SK-N-SH (cell line): ENCODE results near the gene PNKD. TPM values are rescaled to one million over a fixed set of nuclear protein-coding genes. Genes with fewer than 3 reads are reported as not detected.

Source experiments
- CTCF ChIA-PET: fragments of 300-600, 350-600 bp; formaldehyde crosslinking; extraction: SDS; loops from one replicate; lab custom pipeline; 2021; lab: Yijun Ruan, JAX
- POLR2A ChIA-PET: fragments of 350-600 bp; sonication (Branson Sonifier 250); formaldehyde crosslinking; extraction: SDS; loops from one replicate; lab custom pipeline; 2020; ENCODE audit warnings: antibody characterized with exemption, inconsistent platforms; lab: Yijun Ruan, JAX
- DNase-seq: peaks from one replicate; pipeline ENCODE4 v3.0.0; 2012
- H2AFZ ChIP-seq: fragments of 200-600 bp; sonication (generic); 2 replicates; pipeline ENCODE4 v1.8.1; 2016; ENCODE audit warnings: antibody characterized with exemption, mild to moderate bottlenecking, low read depth
- H3F3A ChIP-seq: fragments of 200-600 bp; sonication (generic); replicated peaks from 2 replicates; pipeline ENCODE3; 2016; ENCODE audit warnings: antibody characterized with exemption, mild to moderate bottlenecking; ENCODE audit not compliant: insufficient read depth
- H3K27ac ChIP-seq, 2 experiments: fragments of 200-500 bp in 1 of 2; fragments of 200-600 bp in 1 of 2; sonication (Bioruptor generic) in 1 of 2; sonication (generic), shearing (Covaris generic) in 1 of 2; 2 replicates each; pipeline versions ENCODE4 v1.5.1 to v1.6.1; 2014 to 2016; ENCODE audit warnings: low read depth in 2 of 2, inconsistent platforms in 1 of 2, low read length in 1 of 2, mild to moderate bottlenecking in 1 of 2, mixed read lengths in 1 of 2
- H3K27me3 ChIP-seq: fragments of 200-600 bp; sonication (generic), shearing (Covaris generic); 2 replicates; pipeline ENCODE4 v1.6.1; 2016; ENCODE audit warnings: mixed run types; ENCODE audit not compliant: insufficient read depth
- H3K36me3 ChIP-seq, 2 experiments: fragments of 200-500 bp in 1 of 2; fragments of 200-600 bp in 1 of 2; sonication (Bioruptor generic) in 1 of 2; sonication (generic) in 1 of 2; replicated peaks in 1 of 2; 2 replicates each; pipeline versions ENCODE3 to v1.5.1; 2014 to 2016; ENCODE audit warnings: low read length in 1 of 2, mild to moderate bottlenecking in 1 of 2; ENCODE audit not compliant: insufficient read depth in 2 of 2, control insufficient read depth in 1 of 2
- H3K4me1 ChIP-seq, 2 experiments: fragments of 200-500 bp in 1 of 2; fragments of 200-600 bp in 1 of 2; sonication (Bioruptor generic) in 1 of 2; sonication (generic), shearing (Covaris generic) in 1 of 2; 2 replicates each; pipeline versions ENCODE4 v1.5.1 to v1.6.1; 2014 to 2016; ENCODE audit warnings: low read depth in 1 of 2, low read length in 1 of 2, mixed run types in 1 of 2; ENCODE audit not compliant: insufficient read depth in 2 of 2, control insufficient read depth in 1 of 2
- H3K4me2 ChIP-seq: fragments of 200-600 bp; sonication (generic), shearing (Covaris generic); 2 replicates; pipeline ENCODE4 v1.6.1; 2017; ENCODE audit warnings: mixed run types
- H3K4me3 ChIP-seq, 2 experiments: fragments of 200-500 bp in 1 of 2; fragments of 200-600 bp in 1 of 2; sonication (Bioruptor generic) in 1 of 2; sonication (generic), shearing (Covaris generic) in 1 of 2; 2 replicates each; pipeline versions ENCODE4 v1.5.1 to v1.8.1; 2014 to 2016; ENCODE audit warnings: low read depth in 2 of 2, inconsistent platforms in 1 of 2, low read length in 1 of 2, mild to moderate bottlenecking in 1 of 2, mixed read lengths in 1 of 2, moderate library complexity in 1 of 2
- H3K79me2 ChIP-seq: fragments of 200-600 bp; sonication (generic); 2 replicates; pipeline ENCODE4 v1.8.1; 2017; ENCODE audit warnings: mild to moderate bottlenecking; ENCODE audit not compliant: insufficient read depth
- H3K9ac ChIP-seq: fragments of 200-600 bp; sonication (generic); 2 replicates; pipeline ENCODE4 v1.6.1; 2017; ENCODE audit warnings: mixed run types
- H3K9me2 ChIP-seq: fragments of 200-600 bp; sonication (generic); 2 replicates; pipeline ENCODE4 v1.6.1; 2017; ENCODE audit warnings: mixed run types
- H3K9me3 ChIP-seq: fragments of 200-600 bp; sonication (generic); 2 replicates; pipeline ENCODE4 v1.6.1; 2017; ENCODE audit warnings: mixed run types, mild to moderate bottlenecking, moderate library complexity
- H4K20me1 ChIP-seq: fragments of 200-600 bp; sonication (generic); 2 replicates; pipeline ENCODE4 v1.6.1; 2017; ENCODE audit warnings: mild to moderate bottlenecking, mixed run types; ENCODE audit not compliant: insufficient read depth
- EP300 ChIP-seq, 2 experiments: IDR thresholded peaks; 2 replicates each; pipeline versions ENCODE4 v1.4.0 to v1.6.1; 2012; ENCODE audit warnings: borderline replicate concordance in 1 of 2, low read depth in 1 of 2, low read length in 1 of 2
- MEF2A ChIP-seq: IDR thresholded peaks from 2 replicates; pipeline ENCODE4 v1.4.0; 2012; ENCODE audit warnings: low read depth, borderline replicate concordance
- MXI1 ChIP-seq: IDR thresholded peaks from 2 replicates; pipeline ENCODE4 v1.6.1; 2012; ENCODE audit warnings: mild to moderate bottlenecking, low read depth, low read length, improper control_type of control experiment
- NFIC ChIP-seq: IDR thresholded peaks from 2 replicates; pipeline ENCODE4 v1.4.0; 2012; ENCODE audit warnings: borderline replicate concordance
- POLR2AphosphoS5 ChIP-seq: IDR thresholded peaks from 2 replicates; pipeline ENCODE4 v1.6.1; 2012; ENCODE audit warnings: low read depth, low read length
- RAD21 ChIP-seq: IDR thresholded peaks from 2 replicates; pipeline ENCODE4 v1.6.1; 2012; ENCODE audit warnings: mild to moderate bottlenecking, low read length
- RCOR1 ChIP-seq: fragments of 150-350 bp; IDR thresholded peaks from 2 replicates; pipeline ENCODE4 v1.6.1; 2017; ENCODE audit warnings: antibody characterized with exemption, low read length
- RFX5 ChIP-seq: IDR thresholded peaks from 2 replicates; pipeline ENCODE4 v1.6.1; 2012; ENCODE audit warnings: mild to moderate bottlenecking, improper control_type of control experiment, low read length
- TAF1 ChIP-seq: IDR thresholded peaks from 2 replicates; pipeline ENCODE4 v1.6.1; 2012; ENCODE audit warnings: low read depth, mild to moderate bottlenecking, low read length, moderate library complexity, borderline replicate concordance
- USF2 ChIP-seq: fragments of 150-350 bp; IDR thresholded peaks from 2 replicates; pipeline ENCODE4 v1.6.1; 2017; ENCODE audit warnings: antibody characterized with exemption, low read length, low read depth, borderline replicate concordance
- WGBS: methylation state at CpG from one replicate; pipeline ENCODE4 v1.1.6; 2017; ENCODE audit warnings: low lambda C conversion rate; 5-methylcytosine and 5-hydroxymethylcytosine counted together
- polyA plus RNA-seq, 3 experiments: library from polyadenylated mRNA; depleted of rRNA; stranded (reverse); fragments of >200 nt; gene quantifications; 2 replicates each; pipeline ENCODE4 v1.2.3, GENCODE V29; 2012
- TF ChIP-seq, protein P1 (sequence below): IDR thresholded peaks from 2 replicates; pipeline ENCODE4 v1.4.0; 2012; ENCODE audit warnings: low read depth
- TF ChIP-seq, protein P2 (sequence below): IDR thresholded peaks from 2 replicates; pipeline ENCODE4 v1.4.0; 2012; ENCODE audit warnings: low read depth, borderline replicate concordance
- TF ChIP-seq, protein P3 (sequence below): fragments of 150-350 bp; IDR thresholded peaks from 2 replicates; pipeline ENCODE4 v1.6.1; 2016; ENCODE audit warnings: mild to moderate bottlenecking, low read depth, low read length
- TF ChIP-seq, protein P4 (sequence below): IDR thresholded peaks from 2 replicates; pipeline ENCODE4; 2012

Gene PNKD
- polyA plus RNA-seq, 1 of the 3 experiments (the other 2 are of a cell fraction), result 101 TPM

- H3K9me2 ChIP-seq, result no peaks in the 10 kb centered on the region
- no peak overlapping the region for H3K27ac ChIP-seq
- H3F3A ChIP-seq, result no peaks in the 10 kb centered on the region
- H3K4me3 ChIP-seq, result no peak overlapping the region
- peaks cover 6% of the 10 kb centered on the region; the same call in 1 of the 2 replicates for H4K20me1 ChIP-seq
- H3K4me1 ChIP-seq, result peaks cover 0 to 34% of the 10 kb centered on the region in 2 experiments; a peak in 2 of 4 replicates
- peaks cover 33% of the 10 kb centered on the region for H3K79me2 ChIP-seq
- 92% methylated on average over 8 of the region's 8 CpGs for WGBS
- ChIA-PET CTCF (no interaction called here), POLR2A (interaction anchor here (1.2 kb wide), 1 partner anchor 10 kb away, joined by 3 read pairs; no protein-coding TSS in a partner anchor)
- H3K9me3 ChIP-seq, result no peaks in the 10 kb centered on the region
- DNase-seq, result no peak
- no peak overlapping the region for H3K9ac ChIP-seq
- peaks cover 11 to 48% of the 10 kb centered on the region in 2 experiments for H3K36me3 ChIP-seq
- no peak overlapping the region for H2AFZ ChIP-seq
- no peaks in the 10 kb centered on the region for H3K27me3 ChIP-seq
- TF ChIP-seq, protein P1, sequence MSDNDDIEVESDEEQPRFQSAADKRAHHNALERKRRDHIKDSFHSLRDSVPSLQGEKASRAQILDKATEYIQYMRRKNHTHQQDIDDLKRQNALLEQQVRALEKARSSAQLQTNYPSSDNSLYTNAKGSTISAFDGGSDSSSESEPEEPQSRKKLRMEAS, result no peak
- TF ChIP-seq, protein P2, sequence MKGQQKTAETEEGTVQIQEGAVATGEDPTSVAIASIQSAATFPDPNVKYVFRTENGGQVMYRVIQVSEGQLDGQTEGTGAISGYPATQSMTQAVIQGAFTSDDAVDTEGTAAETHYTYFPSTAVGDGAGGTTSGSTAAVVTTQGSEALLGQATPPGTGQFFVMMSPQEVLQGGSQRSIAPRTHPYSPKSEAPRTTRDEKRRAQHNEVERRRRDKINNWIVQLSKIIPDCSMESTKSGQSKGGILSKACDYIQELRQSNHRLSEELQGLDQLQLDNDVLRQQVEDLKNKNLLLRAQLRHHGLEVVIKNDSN, result no peak
- TF ChIP-seq, protein P3, sequence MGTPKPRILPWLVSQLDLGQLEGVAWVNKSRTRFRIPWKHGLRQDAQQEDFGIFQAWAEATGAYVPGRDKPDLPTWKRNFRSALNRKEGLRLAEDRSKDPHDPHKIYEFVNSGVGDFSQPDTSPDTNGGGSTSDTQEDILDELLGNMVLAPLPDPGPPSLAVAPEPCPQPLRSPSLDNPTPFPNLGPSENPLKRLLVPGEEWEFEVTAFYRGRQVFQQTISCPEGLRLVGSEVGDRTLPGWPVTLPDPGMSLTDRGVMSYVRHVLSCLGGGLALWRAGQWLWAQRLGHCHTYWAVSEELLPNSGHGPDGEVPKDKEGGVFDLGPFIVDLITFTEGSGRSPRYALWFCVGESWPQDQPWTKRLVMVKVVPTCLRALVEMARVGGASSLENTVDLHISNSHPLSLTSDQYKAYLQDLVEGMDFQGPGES, result no peak
- TF ChIP-seq, protein P4, sequence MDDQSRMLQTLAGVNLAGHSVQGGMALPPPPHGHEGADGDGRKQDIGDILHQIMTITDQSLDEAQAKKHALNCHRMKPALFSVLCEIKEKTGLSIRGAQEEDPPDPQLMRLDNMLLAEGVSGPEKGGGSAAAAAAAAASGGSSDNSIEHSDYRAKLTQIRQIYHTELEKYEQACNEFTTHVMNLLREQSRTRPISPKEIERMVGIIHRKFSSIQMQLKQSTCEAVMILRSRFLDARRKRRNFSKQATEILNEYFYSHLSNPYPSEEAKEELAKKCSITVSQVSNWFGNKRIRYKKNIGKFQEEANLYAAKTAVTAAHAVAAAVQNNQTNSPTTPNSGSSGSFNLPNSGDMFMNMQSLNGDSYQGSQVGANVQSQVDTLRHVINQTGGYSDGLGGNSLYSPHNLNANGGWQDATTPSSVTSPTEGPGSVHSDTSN, result no peak
- TF ChIP-seq MXI1, result no peak
- TF ChIP-seq EP300 (IDR thresholded peaks at IDR 0.05; ENCODE audit: borderline replicate concordance in 1 of 2, low read depth in 1 of 2, low read length in 1 of 2), result no peak
- TF ChIP-seq TAF1, result no peak
- TF ChIP-seq RFX5, result no peak
- no peak for TF ChIP-seq USF2
- no peak for TF ChIP-seq RAD21
- TF ChIP-seq NFIC, result no peak
- TF ChIP-seq POLR2AphosphoS5, result no peak
- no peak for TF ChIP-seq MEF2A
- no peak for TF ChIP-seq RCOR1
- H3K4me2 ChIP-seq, result no peak overlapping the region
Observed at GRCh38 chr2:218265626-218266025, 4.7 kb upstream of the PNKD start.
